Activated T-cell treated with anti-CD3 and anti-CD28 coated beads for 1 hour (primary cell): ENCODE measurements around the gene CWC27.
"Not testable (repeated sequence)": the region's sequence is repeated elsewhere in the genome, so short reads cannot be mapped to it uniquely, and the experiment has no call there.

ENCODE experiments used
- DNase-seq: peaks from one replicate; pipeline ENCODE4 v3.0.0-alpha.2; 2020; ENCODE audit warnings: low read depth

CWC27 gene

GRCh38 chr5:64789457-64789856 lies 20.7 kb downstream of the CWC27 start:
- no peak for DNase-seq

DNA sequence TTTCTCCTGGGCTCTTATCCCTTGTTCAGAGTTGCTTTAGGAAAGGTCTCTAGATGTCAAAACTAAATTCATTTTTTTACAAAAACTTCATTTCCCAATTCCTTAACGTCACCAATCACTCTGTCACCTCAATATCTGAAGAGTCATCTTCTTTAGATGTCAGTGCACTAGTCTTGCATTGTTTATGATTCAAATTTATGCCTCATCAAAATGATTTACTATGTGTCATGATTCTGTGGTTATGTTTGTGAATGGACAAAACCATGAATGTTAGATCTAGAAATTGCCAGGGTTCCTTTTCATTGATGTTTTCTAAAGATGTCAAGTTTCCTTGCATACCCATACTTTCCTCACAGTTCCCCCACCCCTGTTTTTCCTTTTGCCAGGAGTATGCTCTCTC lies 21.5 kb downstream of the CWC27 start:
- DNase-seq, result no peak

DNA sequence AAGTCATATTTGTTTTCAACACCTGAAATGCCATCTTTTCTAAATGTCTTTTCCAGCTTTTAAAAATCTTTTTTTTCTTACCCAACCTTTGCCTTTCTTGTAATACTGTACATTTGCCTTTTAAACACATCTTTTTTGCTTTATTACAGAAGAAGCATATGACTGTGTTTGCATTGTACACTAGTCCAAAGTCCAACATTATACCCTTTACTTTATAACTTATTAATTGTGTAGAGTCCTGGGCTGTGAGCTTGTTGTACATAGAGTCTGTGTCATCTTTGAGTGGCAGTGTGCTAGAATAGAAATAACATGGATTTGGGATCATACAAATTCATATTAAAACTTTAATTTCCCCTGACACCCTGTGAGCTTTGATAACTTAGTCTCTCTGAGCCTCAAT lies 23.7 kb downstream of the CWC27 start:
- no peak for DNase-seq

DNA sequence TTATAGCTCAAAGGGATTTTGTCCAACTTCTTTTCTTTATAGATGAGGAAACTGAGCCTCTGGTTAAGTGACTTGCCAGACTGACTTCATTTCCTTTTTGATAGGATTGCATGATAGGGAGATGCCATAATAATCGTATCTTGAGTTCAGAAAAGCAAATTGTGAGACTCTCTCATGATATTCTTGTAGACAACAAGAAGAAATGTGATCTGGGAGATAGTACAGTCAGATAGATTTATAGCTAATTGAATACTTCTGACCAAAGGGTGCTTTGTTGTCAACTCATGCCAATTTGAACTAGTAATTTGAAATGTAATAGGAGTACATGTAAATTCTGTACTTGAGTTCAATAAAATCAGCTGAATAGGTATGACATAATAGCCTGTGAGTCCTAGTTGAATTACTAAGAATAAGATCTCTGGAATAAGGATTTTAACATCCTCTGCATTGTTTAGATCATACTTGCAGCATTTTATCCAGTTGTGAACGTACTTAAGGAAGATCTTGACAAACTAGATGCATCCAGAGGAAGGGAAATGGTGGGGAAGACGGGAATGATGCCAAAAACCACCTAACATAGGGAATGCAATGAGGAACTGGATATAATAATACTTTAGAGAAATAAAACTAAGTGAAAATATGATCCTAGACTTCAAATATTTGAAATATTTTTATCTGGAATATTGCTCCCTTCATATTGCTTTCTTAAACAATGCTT lies 25.5 kb downstream of the CWC27 start:
- DNase-seq, result no peak

DNA sequence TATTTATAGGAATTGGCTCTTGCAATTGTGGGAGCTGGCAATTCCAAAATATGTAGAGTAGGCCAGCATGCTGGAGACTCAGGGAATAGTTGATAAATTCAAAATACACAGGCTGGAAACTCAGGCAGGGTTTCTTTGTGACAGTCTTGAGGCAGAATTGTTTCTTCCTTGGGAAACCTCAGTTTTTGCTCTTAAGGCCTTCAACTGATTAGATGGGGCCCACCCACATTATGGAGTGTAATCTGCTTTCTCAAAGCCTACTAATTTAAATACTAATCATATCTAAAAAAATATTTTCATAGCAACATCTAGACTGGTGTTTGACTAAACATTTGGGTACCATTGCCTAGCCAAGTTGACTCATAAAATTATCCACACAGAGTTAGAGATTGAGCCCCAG lies 27.6 kb downstream of the CWC27 start:
- DNase-seq, result no peak

DNA sequence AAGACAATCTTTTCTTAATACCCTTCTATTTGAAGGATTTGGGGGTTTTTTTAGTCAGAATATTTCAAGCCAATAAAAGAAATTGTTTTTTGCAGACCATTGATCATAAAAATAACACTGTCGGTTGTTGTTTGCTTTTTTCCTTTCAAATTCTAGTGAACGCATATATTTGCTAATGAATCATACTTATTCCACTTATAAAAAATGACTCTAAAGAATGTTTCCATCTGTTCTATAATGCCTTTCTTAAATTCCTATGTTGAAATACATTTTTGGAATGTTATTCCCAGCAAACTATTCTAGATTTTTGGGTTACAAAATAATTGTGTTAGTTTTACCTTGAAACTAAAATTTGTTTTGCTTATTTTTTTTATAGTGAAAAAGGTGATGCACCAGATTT lies 32.2 kb downstream of the CWC27 start:
- DNase-seq, result no peak

DNA sequence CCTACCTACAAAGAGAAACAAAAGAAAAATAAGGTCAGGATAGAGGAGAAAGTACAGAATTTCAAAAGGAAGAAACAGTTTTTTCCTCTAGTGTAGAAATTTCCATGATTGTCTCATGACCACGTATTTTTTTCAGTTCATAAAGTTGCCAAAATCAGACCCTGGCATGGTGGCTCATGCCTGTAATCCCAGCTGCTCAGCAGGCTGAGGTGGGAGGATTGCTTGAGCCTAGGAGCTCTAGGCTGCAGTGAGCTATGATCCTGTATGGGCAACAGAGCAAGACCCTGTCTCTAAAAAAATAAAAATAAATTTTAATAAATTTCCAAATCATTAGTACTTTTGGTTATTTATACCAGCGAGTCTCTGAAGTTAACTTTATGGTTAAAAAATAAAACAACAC lies 37.8 kb downstream of the CWC27 start:
- no peak for DNase-seq

DNA sequence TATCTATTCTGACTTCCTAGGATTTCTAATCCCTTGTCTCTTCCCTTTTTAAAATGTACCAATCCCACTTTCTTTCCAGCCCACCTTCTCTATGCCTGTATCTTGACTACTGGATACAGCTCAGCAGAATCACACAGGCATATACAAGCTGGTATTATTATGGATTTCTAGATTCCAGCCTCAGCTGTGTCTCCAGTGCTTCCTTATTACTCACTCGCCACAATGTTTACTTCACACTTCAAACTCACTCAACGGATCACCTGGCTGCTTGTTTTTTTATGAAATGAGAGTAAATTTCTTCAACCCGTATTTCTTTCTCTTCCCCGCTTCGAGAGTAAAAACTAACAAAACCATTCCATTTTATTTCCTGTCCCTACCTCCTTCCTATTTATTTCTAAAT lies 38.8 kb downstream of the CWC27 start:
- no peak for DNase-seq

- DNase-seq, result no peak
These were observed 42.4 kb downstream of the CWC27 start for GRCh38 chr5:64811050-64811640.

DNA sequence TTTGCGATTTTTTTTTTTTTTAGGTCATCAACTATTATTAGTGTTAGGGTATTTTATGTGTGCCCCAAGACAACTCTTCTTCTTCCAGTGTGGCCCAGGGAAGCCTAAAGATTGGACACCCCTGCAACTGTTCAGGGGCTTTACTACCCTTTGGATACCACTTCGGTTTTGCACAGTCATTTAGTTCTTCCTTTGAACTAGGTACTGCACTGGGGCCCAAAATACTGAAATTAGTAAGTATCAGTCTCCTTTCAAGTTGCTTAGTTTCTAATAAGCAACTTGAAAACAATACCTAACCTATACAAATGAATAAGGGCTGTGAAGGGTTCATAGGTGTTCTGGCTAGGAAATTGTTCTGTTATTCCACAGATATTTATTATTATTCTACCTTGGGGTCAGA lies 45.3 kb downstream of the CWC27 start:
- DNase-seq, result no peak

DNA sequence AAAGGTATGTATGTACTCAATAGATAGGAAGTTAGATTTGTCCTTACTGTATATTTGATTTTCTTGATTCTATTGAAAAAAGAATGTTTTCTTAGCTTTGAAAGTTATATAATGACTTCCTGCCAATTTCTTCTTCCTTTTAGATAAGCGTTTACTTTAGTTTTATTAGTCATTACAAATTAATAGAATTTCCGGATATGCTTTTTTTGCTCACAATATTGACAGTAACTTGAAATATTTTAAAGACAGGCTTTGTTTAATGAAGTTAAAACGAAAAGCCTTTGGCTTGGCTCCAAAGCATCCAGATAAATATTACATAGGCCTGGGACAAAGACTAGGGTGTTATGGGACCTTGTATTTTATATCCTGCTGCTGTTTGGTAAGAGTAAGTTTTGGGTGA lies 49.5 kb downstream of the CWC27 start:
- no peak for DNase-seq

DNA sequence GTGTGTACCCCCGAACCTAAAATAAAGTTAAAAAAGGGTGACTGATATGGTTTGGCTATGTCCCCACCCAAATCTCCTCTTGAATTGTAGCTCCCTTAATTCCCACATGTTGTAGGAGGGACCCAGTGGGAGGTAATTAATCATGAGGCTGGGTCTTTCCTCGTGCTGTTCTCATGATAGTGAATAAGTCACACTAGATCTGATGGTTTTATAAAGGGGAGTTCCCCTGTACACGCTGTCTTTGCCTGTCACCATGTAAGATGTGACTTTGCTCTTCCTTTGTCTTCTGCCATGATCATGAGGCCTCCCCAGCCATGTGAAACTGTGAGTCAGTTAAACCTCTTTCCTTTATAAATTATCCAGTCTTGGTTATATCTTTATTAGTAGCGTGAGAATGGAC lies 50.6 kb downstream of the CWC27 start:
- not testable (repeated sequence) for DNase-seq

GRCh38 chr5:64822320-64822719 lies 53.6 kb downstream of the CWC27 start:
- no peak for DNase-seq

DNA sequence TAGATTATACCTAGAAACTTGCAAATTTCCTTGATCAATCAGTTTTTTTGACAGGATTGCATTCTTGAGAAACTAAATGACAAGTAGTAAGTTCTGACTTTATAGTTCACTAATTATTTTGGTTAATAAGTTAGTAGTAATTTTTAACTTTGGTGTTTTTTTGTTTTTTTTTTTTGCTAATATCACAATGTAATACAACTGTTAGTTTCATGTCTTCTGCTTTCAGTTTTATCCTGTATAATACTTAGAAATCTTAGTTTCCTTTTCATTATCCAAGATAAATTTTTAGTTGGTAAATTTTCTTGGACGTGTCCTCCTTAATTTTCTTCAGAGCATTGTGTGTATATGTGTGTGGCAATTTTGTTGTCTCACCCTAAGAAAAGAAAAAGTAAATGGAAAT lies 57.8 kb downstream of the CWC27 start:
- no peak for DNase-seq

DNA sequence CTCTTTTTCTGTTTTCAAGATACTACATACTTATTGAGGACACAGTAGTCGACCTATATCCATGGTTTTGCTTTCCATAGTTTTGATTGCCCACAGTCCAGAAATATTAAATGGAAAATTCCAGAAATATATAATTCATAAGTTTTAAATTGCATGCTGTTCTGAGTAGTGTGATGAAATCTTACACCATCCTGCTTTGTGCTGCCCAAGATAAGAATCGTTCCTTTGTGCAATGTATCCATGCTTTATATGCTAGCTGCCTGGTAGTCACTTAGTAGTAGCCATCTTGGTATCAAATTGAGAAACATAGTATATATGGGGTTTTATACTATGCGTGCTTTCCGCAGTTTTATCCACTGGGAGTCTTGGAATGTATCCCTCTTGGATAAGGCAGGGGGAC lies 59.0 kb downstream of the CWC27 start:
- DNase-seq, result no peak

DNA sequence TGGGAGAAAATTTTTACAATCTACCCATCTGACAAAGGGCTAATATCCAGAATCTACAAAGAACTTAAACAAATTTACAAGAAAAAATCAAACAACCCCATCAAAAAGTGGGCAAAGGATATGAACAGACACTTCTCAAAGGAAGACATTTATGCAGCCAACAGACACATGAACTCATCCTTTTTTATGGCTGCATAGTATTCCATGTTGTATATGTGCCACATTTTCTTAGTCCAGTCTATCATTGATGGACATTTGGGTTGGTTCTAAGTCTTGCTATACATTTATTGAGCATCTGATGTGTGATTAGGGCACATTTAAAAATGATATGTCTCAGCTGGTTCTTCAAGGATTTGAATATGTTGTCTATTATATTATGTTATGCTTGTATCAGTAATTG lies 61.9 kb downstream of the CWC27 start:
- DNase-seq, result not testable (repeated sequence)

DNA sequence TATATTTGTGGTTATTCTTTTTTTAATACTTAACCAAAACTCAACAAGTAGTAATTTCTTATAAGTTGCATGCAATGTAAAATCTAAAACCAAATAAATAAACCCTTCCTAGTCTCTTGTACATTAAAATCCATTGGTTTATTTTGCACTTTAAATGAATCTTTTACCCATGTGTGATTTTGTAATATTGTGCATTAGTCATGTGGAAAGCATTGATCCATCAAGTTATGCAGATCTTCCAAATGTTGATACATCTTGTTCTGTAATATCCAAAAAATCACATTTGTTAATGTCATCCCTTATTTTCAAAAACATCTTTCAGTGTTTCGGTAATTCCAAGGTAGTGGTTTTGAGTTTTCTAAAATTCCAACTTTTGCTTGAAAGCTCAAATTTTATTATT lies 63.3 kb downstream of the CWC27 start:
- no peak for DNase-seq

GRCh38 chr5:64834037-64834436 lies 65.3 kb downstream of the CWC27 start:
- no peak for DNase-seq

GRCh38 chr5:64834611-64835010 lies 65.9 kb downstream of the CWC27 start:
- no peak for DNase-seq

DNA sequence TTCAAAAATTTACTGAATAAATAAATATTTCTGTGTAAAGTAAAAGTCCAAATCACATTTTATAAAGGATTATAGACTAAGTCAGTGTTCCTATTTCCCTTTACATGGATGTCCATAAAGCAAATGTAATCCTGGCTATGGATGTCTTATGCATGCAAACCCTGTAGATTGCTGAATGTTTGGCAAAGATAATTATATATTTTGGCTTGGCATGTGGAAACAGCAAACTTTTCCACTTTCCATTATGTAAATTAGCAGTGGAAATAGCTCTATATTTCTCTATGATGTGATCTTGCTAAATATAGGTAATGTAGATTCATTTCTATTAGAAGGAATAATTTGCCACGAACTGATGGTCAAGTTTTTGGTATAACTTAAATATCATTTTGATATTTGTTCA lies 66.5 kb downstream of the CWC27 start:
- DNase-seq, result no peak

- DNase-seq, result no peak
These were observed 67.5 kb downstream of the CWC27 start for GRCh38 chr5:64836190-64836755.

DNA sequence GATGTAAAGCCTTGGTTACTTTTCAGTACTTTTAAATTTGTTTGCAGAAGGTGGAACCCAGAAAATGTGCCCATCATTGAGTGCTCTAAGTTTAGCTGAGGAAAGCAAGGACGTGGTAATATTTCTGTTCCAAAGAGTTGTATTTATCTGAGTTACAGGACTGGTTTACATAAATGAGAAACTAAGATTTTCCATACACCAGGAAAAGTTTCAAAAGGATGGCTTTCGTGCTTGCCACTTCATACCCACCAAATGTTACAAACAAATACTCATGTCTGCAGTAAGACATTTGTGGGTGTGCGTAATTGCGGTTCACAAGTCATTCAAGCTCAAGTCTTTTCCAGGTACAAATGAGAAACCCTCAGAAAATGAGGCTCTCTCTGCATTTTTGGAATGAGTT lies 68.1 kb downstream of the CWC27 start:
- DNase-seq, result no peak

DNA sequence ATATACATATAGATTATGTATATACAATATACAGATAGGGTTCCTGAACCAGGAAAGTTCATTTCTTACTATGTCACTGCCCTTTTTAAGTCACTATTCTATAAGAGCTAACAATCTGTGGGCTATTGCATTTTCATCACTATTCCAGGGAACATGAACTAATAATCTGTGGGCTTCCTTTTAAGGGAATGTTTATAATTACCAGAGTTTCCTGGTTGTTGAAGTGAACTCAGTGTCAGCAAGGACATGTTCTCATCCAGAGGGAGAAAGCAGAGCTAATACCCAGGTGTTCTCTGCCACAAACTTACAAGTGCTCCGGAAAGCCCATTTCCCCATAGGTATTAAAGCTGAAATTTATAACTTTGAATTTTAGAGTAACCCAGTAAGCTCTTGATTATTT lies 69.6 kb downstream of the CWC27 start:
- DNase-seq, result no peak

DNA sequence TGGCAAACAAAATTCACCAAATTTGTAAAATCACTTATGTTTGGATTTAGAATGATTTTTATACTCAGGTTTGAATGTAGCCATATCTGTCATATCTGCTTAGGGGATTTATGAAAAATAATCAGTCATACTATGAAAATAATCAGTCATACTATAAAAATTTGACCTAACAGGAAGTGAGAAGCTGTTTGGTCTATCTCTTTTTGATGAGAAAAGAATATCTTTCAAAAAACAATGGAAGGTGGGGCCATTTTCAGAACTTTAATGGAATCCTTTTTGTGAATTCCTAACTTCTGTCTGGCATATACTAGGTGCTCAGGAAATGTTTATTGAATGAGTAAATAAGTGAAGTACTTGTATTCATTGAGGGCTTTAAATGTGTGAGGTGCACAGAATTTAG lies 70.1 kb downstream of the CWC27 start:
- DNase-seq, result no peak
